SU-DHL-6 (cell line): Measurements from ENCODE around the gene RAPSN.

Experiments used
- H2AFZ ChIP-seq: fragments of 200-600 bp; sonication (generic); 2 replicates; pipeline ENCODE4 v1.6.1; 2014; ENCODE audit warnings: low read depth, mild to moderate bottlenecking, moderate library complexity, mixed read lengths, antibody characterized with exemption, low read length; ENCODE audit not compliant: severe bottlenecking
- H3F3A ChIP-seq: fragments of 200-600 bp; shearing (Covaris generic); 2 replicates; pipeline ENCODE4 v1.6.0; 2016; ENCODE audit warnings: antibody characterized with exemption, mild to moderate bottlenecking; ENCODE audit not compliant: insufficient read depth
- H3K27ac ChIP-seq: fragments of 200-600 bp; sonication (generic); 2 replicates; pipeline ENCODE4 v1.5.1; 2016; ENCODE audit warnings: low read depth, mild to moderate bottlenecking, low read length, moderate library complexity, mixed read lengths
- H3K27me3 ChIP-seq: fragments of 200-600 bp; sonication (generic), shearing (Covaris generic); 2 replicates; pipeline ENCODE4 v1.6.0; 2014; ENCODE audit warnings: mild to moderate bottlenecking, low read length
- H3K36me3 ChIP-seq: fragments of 200-600 bp; sonication (generic); 2 replicates; pipeline ENCODE4 v1.6.1; 2014; ENCODE audit warnings: mild to moderate bottlenecking, low read length, mixed read lengths
- H3K4me2 ChIP-seq: fragments of 300-600, 200-600 bp; shearing (Covaris generic), sonication (generic); 2 replicates; pipeline ENCODE4 v1.6.0; 2014; ENCODE audit warnings: low read length, low read depth, mild to moderate bottlenecking; ENCODE audit not compliant: poor library complexity, severe bottlenecking
- H3K4me3 ChIP-seq: fragments of 200-600 bp; sonication (generic); 2 replicates; pipeline ENCODE4 v1.5.1; 2014; ENCODE audit warnings: antibody characterized with exemption, low read length, mild to moderate bottlenecking, mixed read lengths; ENCODE audit not compliant: insufficient read depth, poor library complexity, severe bottlenecking
- H3K79me2 ChIP-seq: fragments of 200-600 bp; sonication (generic); 2 replicates; pipeline ENCODE4 v1.6.1; 2014; ENCODE audit warnings: mild to moderate bottlenecking, low read length, moderate library complexity; ENCODE audit not compliant: insufficient read depth
- H3K9ac ChIP-seq: fragments of 200-600 bp; sonication (generic); 2 replicates; pipeline ENCODE4 v1.7.0; 2014; ENCODE audit warnings: mild to moderate bottlenecking, low read length
- H3K9me2 ChIP-seq: fragments of 200-600 bp; sonication (generic); replicated peaks from 2 replicates; pipeline ENCODE4 v1.6.1; 2014; ENCODE audit warnings: low read length; ENCODE audit not compliant: insufficient read depth
- H3K9me3 ChIP-seq: fragments of 200-600 bp; sonication (generic); 2 replicates; pipeline ENCODE4 v1.6.1; 2014; ENCODE audit warnings: low read length, mixed read lengths; ENCODE audit not compliant: insufficient read depth
- H4K20me1 ChIP-seq: fragments of 200-600 bp; sonication (generic); 2 replicates; pipeline ENCODE4 v1.6.1; 2014; ENCODE audit warnings: low read depth, mild to moderate bottlenecking, antibody characterized with exemption, low read length, moderate library complexity, mixed read lengths
- EZH2phosphoT487 ChIP-seq: fragments of 200-600 bp; sonication (generic), shearing (Covaris generic); conservative IDR thresholded peaks from 2 replicates; pipeline ENCODE4 v1.6.1; 2018; ENCODE audit warnings: mild to moderate bottlenecking, antibody characterized with exemption, low read length, moderate library complexity, mixed read lengths
- TF ChIP-seq, protein P1 (sequence below): fragments of 200-600 bp; sonication (generic); IDR thresholded peaks from one replicate; pipeline ENCODE4 v1.5.1; 2017; ENCODE audit warnings: antibody characterized with exemption, mild to moderate bottlenecking, low read length, moderate library complexity; ENCODE audit not compliant: insufficient read depth, poor library complexity, severe bottlenecking

The RAPSN gene

DNA sequence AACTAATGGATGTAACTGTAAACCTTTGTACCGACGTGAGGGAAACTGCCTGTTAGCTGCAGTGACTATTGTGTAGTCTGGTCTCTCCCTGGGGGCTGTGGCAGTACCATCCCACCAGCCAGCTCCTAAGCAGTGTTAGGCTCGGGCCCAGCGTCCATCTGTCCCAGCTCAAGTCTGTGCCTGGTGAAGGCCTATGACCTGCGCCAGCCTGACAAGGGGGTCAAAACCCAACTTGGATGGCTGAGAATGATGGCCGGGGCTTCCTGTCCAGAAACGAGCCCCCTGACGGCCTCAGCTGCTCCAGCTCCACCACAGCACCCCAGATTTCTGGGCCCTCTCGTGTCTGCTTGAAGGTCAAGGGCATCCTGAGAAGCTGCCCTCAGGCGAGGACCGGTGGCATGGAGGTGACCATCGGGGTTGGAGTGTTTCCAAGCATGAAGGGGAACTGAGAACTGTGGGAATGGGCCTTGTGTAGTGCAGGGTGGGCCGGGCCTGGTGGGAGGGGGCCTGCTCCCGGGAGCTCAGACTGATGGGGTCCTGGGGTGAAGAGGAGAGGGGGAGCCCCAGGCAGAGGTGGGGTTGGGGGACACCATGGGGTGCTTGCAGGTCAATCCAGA, 56.3 kb downstream of the RAPSN start:
- Histone ChIP-seq H3F3A (no peaks in the 10 kb centered on the region), H3K27me3 (no peaks in the 10 kb centered on the region), H3K9me2 (no peaks in the 10 kb centered on the region), H3K9me3 (no peaks in the 10 kb centered on the region), H3K79me2 (no peaks in the 10 kb centered on the region), H3K9ac (no peak overlapping the region), H3K27ac (no peak overlapping the region), H3K36me3 (no peaks in the 10 kb centered on the region), H3K4me2 (no peak overlapping the region), H3K4me3 (no peak overlapping the region), H4K20me1 (no peaks in the 10 kb centered on the region), H2AFZ (no peak overlapping the region)
- TF ChIP-seq EZH2phosphoT487, result no peak
- TF ChIP-seq, protein P1, sequence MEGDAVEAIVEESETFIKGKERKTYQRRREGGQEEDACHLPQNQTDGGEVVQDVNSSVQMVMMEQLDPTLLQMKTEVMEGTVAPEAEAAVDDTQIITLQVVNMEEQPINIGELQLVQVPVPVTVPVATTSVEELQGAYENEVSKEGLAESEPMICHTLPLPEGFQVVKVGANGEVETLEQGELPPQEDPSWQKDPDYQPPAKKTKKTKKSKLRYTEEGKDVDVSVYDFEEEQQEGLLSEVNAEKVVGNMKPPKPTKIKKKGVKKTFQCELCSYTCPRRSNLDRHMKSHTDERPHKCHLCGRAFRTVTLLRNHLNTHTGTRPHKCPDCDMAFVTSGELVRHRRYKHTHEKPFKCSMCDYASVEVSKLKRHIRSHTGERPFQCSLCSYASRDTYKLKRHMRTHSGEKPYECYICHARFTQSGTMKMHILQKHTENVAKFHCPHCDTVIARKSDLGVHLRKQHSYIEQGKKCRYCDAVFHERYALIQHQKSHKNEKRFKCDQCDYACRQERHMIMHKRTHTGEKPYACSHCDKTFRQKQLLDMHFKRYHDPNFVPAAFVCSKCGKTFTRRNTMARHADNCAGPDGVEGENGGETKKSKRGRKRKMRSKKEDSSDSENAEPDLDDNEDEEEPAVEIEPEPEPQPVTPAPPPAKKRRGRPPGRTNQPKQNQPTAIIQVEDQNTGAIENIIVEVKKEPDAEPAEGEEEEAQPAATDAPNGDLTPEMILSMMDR, result no peak

DNA sequence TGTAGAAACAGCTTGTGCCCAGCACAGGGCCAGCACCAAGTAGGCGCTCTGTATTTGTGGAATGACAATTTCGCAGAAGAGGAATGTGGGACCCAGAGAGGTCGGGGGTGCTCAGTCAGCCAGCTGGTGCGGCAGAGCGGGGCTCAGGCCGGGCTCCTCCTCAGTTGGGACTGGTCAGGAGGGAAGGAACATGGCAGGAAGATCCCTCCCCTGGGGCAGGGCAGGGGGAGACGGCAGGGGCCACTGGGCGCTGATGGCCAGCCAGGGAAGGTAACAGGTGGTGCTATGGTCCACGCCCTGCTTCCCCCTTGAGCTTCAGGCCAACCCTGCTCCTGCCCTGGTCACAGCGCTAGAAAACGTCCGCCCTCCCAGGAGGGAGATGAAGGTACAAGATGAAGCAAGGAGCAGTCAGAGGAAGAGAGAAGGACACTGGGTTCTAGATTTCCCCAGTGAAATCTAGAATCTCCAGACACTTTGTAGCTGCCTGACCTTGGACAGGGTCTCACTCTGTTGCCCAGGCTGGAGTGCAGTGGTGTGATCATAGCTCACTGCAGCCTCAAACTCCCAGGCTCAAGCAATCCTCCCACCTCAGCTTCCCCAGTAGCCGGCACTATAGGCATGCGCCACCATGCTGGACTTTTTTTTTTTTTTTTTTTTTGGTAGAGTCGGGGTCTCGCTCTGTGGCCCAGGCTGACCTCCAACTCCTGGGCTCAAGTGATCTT, 57.1 kb downstream of the RAPSN start:
- H3K9me2 ChIP-seq, result no peaks in the 10 kb centered on the region
- no peak overlapping the region for H3K4me2 ChIP-seq
- no peaks in the 10 kb centered on the region for H3F3A ChIP-seq
- no peaks in the 10 kb centered on the region for H3K27me3 ChIP-seq
- H3K79me2 ChIP-seq, result no peaks in the 10 kb centered on the region
- H3K27ac ChIP-seq, result no peak overlapping the region
- H3K9ac ChIP-seq, result no peak overlapping the region
- no peak for TF ChIP-seq EZH2phosphoT487
- TF ChIP-seq, protein P1, result no peak
- H3K9me3 ChIP-seq, result no peaks in the 10 kb centered on the region
- no peaks in the 10 kb centered on the region for H3K36me3 ChIP-seq
- no peaks in the 10 kb centered on the region for H4K20me1 ChIP-seq
- no peak overlapping the region for H3K4me3 ChIP-seq
- H2AFZ ChIP-seq, result no peak overlapping the region

DNA sequence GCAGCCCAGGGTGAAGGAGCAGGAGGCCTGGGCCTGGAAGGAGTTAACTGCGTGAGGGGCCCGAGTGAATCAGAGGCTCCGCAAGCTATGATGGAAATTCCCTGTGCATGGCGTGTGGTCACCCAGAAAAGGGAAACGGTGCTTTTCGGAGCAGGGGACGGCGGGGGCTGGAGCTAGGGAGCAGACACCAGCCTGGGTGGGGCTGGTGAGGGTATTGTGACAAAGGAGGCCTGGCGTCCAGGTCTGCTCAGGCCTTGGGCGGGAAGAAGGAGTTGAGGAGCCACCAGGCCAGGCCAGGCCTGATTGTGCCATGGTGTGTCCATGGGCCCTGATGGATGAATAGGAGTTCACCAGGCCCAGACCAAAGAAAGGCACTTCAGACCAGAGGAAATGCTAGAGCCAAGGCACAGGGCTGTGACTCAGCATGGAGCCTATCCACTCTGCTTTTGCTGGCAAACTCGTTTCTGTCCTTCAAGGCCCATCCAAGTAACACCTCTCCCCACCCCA, 57.8 kb downstream of the RAPSN start:
- no peaks in the 10 kb centered on the region for H4K20me1 ChIP-seq
- TF ChIP-seq EZH2phosphoT487, result no peak
- TF ChIP-seq, protein P1, result no peak
- H2AFZ ChIP-seq, result no peak overlapping the region
- no peak overlapping the region for H3K9ac ChIP-seq
- H3K27ac ChIP-seq, result no peak overlapping the region
- H3K79me2 ChIP-seq, result no peaks in the 10 kb centered on the region
- H3K36me3 ChIP-seq, result no peaks in the 10 kb centered on the region
- H3K4me3 ChIP-seq, result no peak overlapping the region
- no peaks in the 10 kb centered on the region for H3F3A ChIP-seq
- H3K9me2 ChIP-seq, result no peaks in the 10 kb centered on the region
- H3K4me2 ChIP-seq, result no peak overlapping the region
- no peaks in the 10 kb centered on the region for H3K27me3 ChIP-seq
- H3K9me3 ChIP-seq, result no peaks in the 10 kb centered on the region
